Skeletal muscle satellite cell (primary cell): ENCODE measurements around the gene PRXL2B.
"Not testable (repeated sequence)": the region's sequence is repeated elsewhere in the genome, so short reads cannot be mapped to it uniquely, and the experiment has no call there.

Source experiments
- H3K27me3 ChIP-seq: 2 replicates; pipeline ENCODE4 v1.7.0; 2013; ENCODE audit warnings: low read length; ENCODE audit not compliant: control insufficient read depth, insufficient read depth
- H3K36me3 ChIP-seq: 2 replicates; pipeline ENCODE4 v1.7.0; 2013; ENCODE audit warnings: mild to moderate bottlenecking, control low read depth, low read length; ENCODE audit not compliant: insufficient read depth
- H3K4me1 ChIP-seq: 2 replicates; pipeline ENCODE4 v1.7.0; 2013; ENCODE audit warnings: low read length; ENCODE audit not compliant: control insufficient read depth, insufficient read depth
- H3K4me2 ChIP-seq: 2 replicates; pipeline ENCODE4 v1.7.0; 2013; ENCODE audit warnings: mild to moderate bottlenecking, low read length
- H3K4me3 ChIP-seq: 2 replicates; pipeline ENCODE4 v1.7.0; 2013; ENCODE audit warnings: low read length
- H3K9ac ChIP-seq: 2 replicates; pipeline ENCODE4 v1.7.0; 2013; ENCODE audit warnings: mild to moderate bottlenecking, low read depth, low read length, moderate library complexity
- H3K9me3 ChIP-seq: replicated peaks from 2 replicates; pipeline ENCODE4 v1.7.0; 2013; ENCODE audit warnings: mild to moderate bottlenecking, control low read depth, low read length

Gene PRXL2B

DNA sequence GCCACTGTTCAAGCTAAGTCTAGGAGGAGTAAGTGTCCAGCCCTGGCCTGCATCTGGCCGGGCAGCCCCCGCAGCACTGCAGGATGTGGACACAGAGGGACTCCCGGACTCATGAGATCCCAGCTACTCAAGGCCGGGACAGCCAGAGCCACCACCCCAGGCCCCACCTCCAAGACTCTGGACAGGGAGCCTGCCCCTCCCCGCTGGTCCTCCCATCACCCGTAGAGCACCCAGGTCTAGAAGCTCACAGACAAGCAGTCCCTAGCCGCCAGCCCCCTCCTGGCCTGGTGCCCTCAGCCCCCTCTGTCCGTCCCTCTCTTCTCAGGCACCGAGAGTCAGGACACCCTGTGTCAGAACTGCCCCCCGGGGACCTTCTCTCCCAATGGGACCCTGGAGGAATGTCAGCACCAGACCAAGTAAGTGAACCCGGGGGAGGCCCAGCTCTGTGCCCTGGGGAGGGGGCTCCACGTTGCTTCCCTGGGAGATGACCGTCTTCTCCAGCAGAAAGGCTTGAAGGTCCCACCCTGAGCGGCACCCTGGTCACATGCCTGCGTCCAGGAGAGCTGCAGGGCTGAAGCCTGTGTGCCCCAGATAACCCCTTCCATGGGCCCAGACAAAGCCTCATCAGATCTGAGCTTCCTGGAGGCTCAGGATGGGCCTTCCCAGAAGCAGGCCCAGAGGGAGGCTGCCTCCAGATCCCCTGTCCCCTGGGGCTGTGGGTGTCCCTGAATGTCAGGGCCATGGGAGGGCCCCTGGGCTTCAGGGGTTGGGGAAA, 26.1 kb upstream of the PRXL2B start:
- no peak overlapping the region for H3K4me2 ChIP-seq

DNA sequence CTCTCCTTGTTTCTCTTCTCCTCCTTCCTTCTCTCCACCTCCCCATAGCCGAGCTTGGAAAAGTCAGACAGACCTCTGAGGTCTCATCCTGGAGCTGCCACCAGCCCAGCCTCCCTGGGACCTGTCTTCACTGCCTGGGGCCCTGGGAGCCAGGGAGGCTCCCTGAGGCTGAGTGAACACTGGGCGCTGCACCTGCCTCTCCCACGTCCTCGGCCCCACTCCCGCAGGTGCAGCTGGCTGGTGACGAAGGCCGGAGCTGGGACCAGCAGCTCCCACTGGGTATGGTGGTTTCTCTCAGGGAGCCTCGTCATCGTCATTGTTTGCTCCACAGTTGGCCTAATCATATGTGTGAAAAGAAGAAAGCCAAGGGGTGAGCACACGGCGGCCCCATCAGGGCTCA, 25.1 kb upstream of the PRXL2B start:
- Histone ChIP-seq H3K36me3 (no peaks in the 10 kb centered on the region), H3K9ac (no peak overlapping the region)

More for the DNA sequence above, 26.1 kb upstream of the PRXL2B start:
- peaks cover 12% of the 10 kb centered on the region for H3K27me3 ChIP-seq
- no peaks in the 10 kb centered on the region for H3K9me3 ChIP-seq
- H3K4me1 ChIP-seq: peaks cover 16% of the 10 kb centered on the region
- no peak overlapping the region for H3K9ac ChIP-seq
- H3K36me3 ChIP-seq: no peaks in the 10 kb centered on the region
- H3K4me3 ChIP-seq: no peak overlapping the region

DNA sequence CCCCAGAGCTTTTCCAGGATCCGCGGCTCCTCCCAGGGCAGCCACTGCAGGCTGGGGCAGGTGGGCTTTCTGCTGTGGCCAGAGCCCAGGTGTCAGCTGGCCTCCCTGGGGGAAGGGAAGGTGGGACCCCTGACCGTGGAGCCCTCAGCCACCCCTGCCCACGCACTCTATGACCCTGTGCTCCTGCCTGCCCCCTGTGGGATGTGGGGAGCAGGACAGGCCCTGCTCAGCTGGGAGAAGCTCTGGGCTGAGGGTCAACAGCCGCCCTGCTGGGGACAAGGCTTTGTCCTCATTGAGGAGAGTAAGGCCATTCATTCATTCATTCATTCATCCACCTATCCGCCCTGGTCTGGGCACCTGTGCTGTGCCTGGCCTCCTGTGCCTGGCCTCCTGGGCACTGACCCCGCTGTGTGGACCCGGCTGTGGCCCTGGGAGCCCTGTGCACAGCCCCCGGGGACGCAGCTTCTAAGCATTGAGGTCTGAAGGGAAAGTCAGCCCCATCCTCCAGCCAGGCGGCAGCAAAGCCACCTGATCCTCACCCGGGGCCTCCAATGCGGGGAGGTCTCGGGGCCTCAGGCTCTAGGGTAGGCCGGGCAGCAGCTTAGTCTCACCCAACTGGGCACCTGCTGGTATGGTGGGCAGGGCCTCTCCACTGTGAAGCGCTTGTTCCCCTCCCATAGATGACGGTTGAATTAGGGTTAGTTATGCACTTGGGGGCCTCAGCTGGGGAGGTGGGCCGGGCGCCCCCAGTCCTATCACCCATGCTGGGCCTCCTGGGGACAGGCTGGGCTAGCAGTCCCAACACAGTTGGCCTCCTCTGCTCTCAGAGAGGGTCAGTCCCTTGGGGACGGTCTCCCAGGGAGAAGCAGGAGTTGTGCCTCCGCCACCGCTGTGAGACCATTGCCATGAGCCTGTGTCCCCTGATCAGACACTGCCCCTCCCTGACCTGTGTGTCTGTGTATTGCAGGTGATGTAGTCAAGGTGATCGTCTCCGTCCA, 24.4 kb upstream of the PRXL2B start:
- Histone ChIP-seq H3K9me3 (no peaks in the 10 kb centered on the region), H3K27me3 (peaks cover 20% of the 10 kb centered on the region), H3K36me3 (no peaks in the 10 kb centered on the region), H3K4me1 (peaks cover 1% of the 10 kb centered on the region), H3K4me2 (no peak overlapping the region), H3K4me3 (no peak overlapping the region), H3K9ac (no peak overlapping the region)

More for the DNA sequence above, 25.1 kb upstream of the PRXL2B start:
- Histone ChIP-seq H3K4me1 (peaks cover 7% of the 10 kb centered on the region), H3K4me3 (no peak overlapping the region), H3K27me3 (peaks cover 19% of the 10 kb centered on the region), H3K9me3 (no peaks in the 10 kb centered on the region), H3K4me2 (no peak overlapping the region)

DNA sequence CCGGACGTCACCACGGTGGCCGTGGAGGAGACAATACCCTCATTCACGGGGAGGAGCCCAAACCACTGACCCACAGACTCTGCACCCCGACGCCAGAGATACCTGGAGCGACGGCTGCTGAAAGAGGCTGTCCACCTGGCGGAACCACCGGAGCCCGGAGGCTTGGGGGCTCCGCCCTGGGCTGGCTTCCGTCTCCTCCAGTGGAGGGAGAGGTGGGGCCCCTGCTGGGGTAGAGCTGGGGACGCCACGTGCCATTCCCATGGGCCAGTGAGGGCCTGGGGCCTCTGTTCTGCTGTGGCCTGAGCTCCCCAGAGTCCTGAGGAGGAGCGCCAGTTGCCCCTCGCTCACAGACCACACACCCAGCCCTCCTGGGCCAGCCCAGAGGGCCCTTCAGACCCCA, 23.4 kb upstream of the PRXL2B start:
- H3K4me1 ChIP-seq: no peaks in the 10 kb centered on the region
- H3K9ac ChIP-seq: no peak overlapping the region
- peaks cover 20% of the 10 kb centered on the region for H3K27me3 ChIP-seq
- H3K36me3 ChIP-seq: no peaks in the 10 kb centered on the region
- H3K4me3 ChIP-seq: no peak overlapping the region
- no peak overlapping the region for H3K4me2 ChIP-seq
- no peaks in the 10 kb centered on the region for H3K9me3 ChIP-seq

DNA sequence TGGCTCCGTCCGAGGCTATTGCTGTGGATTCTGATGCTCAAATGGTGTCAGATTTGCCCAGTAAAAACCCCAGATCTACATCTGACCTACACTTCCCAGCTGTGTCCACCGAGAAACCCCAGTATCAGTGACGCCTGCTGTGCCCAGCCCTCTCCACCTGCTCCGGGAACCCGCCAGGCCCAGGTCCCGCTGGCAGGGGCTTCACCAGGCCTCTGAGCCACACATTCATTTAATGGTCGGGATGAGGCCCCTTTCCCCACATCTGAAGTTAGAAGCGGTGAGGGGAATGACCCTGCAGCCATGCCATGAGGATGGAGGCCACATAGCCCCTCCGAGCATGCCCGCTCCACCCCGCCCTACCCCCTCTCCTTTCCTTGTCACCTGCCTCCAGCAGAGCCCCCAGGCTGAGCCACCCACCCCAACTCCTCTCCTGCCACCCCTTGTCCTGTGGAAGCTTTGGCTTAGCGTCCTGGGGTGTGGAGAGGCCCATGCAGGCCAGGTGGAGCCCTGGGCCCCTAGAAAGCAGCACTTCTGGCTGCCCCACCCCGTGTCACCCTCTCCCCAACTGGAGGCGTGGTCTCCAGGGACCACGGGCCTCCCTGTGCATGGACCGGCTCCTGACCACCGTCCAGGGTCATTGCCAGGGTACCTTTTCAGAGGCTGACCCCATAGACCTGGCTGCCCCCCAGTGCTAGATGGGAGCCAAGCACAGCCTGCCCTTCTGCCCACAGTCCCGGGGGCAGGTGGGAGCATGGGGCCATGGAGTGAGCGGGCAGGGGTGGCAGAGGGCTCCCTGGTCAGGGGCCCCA, 22.4 kb upstream of the PRXL2B start:
- no peaks in the 10 kb centered on the region for H3K4me1 ChIP-seq
- no peaks in the 10 kb centered on the region for H3K36me3 ChIP-seq
- H3K9me3 ChIP-seq: no peaks in the 10 kb centered on the region
- peaks cover 23% of the 10 kb centered on the region for H3K27me3 ChIP-seq
- H3K4me3 ChIP-seq: no peak overlapping the region
- H3K9ac ChIP-seq: no peak overlapping the region
- no peak overlapping the region for H3K4me2 ChIP-seq

DNA sequence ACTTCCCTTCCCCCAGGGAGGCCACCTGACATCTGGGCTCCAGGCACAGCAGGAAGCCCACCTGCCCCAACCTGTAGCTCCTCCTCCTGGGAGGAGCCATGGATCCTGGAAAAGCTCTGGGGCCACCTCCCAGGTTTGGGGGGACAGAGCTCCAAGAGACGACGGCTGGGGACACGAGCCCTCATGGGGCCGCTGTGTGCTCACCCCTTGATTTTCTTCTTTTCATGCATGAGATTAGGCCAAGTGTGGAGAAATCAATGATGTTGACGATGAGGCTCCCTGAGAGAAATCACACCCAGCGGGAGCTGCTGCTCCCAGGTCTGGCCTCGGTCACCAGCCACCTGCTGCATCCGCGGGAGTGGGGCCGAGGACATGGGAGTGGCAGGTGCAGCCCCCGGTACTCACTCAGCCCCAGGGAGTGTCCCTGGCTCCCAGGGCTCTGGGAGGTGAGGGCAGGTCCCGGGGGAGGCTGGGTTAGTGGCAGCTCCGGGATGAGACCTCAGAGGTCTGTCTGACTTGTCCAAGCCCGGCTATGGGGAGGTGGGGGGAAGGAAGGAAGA, 21.7 kb upstream of the PRXL2B start:
- Histone ChIP-seq H3K36me3 (no peaks in the 10 kb centered on the region), H3K9ac (no peak overlapping the region), H3K27me3 (peaks cover 23% of the 10 kb centered on the region), H3K4me3 (no peak overlapping the region), H3K4me2 (no peak overlapping the region), H3K9me3 (no peaks in the 10 kb centered on the region), H3K4me1 (no peaks in the 10 kb centered on the region)

DNA sequence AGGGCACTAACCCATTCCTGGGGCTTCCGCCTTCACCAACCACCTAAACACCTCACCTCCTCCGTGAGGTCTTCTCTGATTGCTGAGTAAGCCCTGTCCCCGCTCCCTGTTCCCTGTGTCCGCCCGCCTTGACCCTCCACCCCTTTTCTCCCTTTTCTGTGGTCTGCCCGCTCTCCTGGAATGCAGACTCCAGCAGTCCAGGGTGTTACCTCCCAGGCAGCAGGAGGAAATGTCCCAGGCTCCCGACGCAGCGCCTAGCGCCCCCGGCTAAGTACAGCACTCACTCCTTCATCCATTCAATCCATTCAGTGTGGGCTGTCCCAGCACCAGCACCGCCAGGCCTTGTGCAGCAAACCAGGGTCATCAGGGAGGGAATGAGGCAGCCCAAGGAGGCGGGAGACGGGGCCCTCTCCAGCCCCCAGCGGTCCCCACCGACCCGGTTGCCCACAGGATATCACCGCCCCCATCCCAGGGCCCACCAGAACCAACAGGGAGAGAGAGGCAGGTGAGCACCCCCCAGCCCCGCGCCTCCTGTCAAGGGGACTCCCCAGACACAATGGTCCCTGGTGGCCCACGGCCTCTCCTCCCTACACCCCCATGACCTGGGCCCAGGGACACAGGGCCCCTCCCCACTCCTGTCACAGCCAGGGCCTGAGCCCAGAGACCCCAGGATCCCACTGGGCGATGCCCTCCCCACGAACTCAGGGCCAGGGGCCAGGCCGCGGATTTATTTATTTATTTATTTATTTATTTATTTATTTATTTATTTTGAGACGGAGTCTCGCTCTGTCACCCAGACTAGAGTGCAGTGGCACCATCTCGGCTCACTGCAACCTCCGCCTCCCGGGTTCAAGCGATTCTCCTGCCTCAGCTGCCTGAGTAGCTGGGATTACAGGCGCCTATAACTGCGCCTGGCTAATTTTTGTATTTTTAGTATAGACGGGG, 20.2 kb upstream of the PRXL2B start:
- H3K9me3 ChIP-seq: no peaks in the 10 kb centered on the region
- peaks cover 36% of the 10 kb centered on the region for H3K27me3 ChIP-seq
- no peak overlapping the region for H3K4me3 ChIP-seq
- no peaks in the 10 kb centered on the region for H3K36me3 ChIP-seq
- H3K4me1 ChIP-seq: no peaks in the 10 kb centered on the region
- no peak overlapping the region for H3K4me2 ChIP-seq
- no peak overlapping the region for H3K9ac ChIP-seq

DNA sequence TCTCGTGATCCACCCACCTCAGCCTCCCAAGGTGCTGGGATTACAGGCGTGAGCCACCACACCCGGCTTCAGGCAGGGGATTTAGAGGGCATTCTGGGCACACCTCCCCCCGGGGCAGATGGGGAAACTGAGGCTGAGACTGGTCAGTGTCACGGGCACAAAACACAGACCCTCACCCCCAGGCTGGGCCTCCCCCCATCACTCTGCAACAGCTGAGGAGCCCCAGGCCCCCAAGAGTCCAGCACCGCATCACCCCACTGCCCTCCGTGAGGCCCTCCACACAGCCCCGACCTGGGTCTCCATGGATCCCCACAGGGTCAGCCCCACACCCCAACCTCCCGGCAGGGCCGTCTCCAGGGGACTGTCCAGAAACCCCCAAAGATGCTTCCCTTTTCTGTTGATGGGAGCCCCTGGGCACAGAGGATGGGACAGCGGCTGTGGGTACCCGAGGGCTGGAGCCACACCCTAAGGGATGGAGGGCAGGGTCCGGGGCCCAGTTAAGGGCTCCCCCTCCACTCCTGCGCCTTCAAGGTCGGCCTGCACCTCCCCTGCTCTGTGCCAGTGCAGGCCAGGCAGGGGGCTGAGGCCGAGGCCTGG, 19.4 kb upstream of the PRXL2B start:
- Histone ChIP-seq H3K27me3 (peaks cover 36% of the 10 kb centered on the region), H3K4me1 (no peaks in the 10 kb centered on the region), H3K9me3 (no peaks in the 10 kb centered on the region), H3K4me2 (no peak overlapping the region), H3K36me3 (no peaks in the 10 kb centered on the region), H3K9ac (no peak overlapping the region), H3K4me3 (no peak overlapping the region)

DNA sequence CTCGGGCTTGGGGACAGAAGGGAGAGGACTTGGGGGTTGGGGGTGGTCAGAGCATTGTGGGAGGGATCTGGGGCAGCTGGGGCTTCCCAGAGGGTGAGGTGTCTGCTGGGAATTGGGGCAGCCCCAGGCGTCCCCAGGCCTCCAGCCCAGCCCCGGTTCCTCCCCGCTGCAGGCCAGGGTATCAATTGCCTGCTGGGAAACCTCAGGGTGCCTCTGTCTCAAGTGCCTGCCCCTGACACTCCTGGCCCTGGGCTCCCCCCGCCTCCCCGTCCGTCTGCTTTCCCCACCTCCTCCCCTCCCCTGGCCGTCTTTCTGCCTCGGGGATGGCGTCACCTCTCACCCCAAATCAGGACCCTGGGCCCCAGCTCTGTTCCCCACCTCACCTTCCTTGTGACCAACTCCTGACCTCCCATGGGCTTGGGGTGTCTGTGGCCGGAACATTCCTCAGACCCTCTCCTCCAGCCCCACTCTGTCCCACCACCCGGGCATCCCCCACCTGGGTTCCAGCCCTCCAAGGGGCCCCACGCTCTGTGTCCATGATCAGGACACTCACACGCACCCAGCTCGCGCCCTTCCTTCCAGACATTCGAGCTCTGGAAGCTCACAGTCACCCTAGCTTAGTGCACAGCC, 18.3 kb upstream of the PRXL2B start:
- H3K27me3 ChIP-seq: peaks cover 45% of the 10 kb centered on the region
- H3K9ac ChIP-seq, H3K4me2 ChIP-seq, H3K36me3 ChIP-seq, H3K4me1 ChIP-seq, H3K4me3 ChIP-seq, H3K9me3 ChIP-seq: not testable (repeated sequence)

DNA sequence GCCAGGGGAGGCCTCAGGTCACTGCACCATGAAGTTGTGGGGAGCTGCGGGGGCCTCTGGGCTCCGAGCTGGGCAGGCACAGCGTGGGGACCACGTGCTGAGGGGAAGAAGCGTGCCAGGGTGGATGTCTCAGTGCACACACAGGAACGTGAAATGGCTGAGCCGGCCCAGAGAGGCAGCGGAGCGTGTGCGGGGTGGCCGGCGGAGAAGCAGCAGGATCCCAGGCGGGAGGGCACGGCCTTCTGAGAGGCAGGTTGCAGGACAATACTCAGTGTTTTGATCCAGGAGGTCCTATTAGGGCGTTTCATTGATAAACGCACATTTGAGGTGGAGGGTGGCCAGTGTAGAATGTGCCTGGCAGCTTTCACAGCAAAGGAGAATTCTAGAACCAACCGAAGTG, 17.5 kb upstream of the PRXL2B start:
- Histone ChIP-seq H3K9me3 (no peaks in the 10 kb centered on the region), H3K4me2 (no peak overlapping the region), H3K27me3 (peaks cover 52% of the 10 kb centered on the region), H3K4me1 (no peaks in the 10 kb centered on the region), H3K9ac (no peak overlapping the region), H3K4me3 (no peak overlapping the region), H3K36me3 (no peaks in the 10 kb centered on the region)
